Left lung (tissue), 10 donors: ENCODE results near the gene MALL. TPM values are rescaled to one million over a fixed set of nuclear protein-coding genes. Genes with fewer than 3 reads are reported as not detected.
"Not testable (repeated sequence)": the region's sequence is repeated elsewhere in the genome, so short reads cannot be mapped to it uniquely, and the experiment has no call there.

Experiments used
- ATAC-seq: fragments of 200-7000 bp; cut with Tn5 transposase; one replicate; pipeline ENCODE4 v1.9.1; 2020; ENCODE audit warnings: moderate library complexity
- DNase-seq, 4 donors: peaks; one replicate each; pipeline ENCODE4 v3.0.0-alpha.2; 2013 to 2020
- H3K27ac ChIP-seq, 2 donors: fragments of 200-600 bp; sonication (generic) in 1 of 2; one replicate each; pipeline versions ENCODE4 v1.5.0 to v1.8.0; 2020 to 2021
- H3K27me3 ChIP-seq, 2 donors: fragments of 200-600 bp; sonication (generic) in 1 of 2; one replicate each; pipeline versions ENCODE4 v1.5.0 to v1.8.0; 2020 to 2021
- H3K36me3 ChIP-seq, 2 donors: fragments of 200-600 bp; sonication (generic) in 1 of 2; one replicate each; pipeline versions ENCODE4 v1.5.0 to v1.8.0; 2020 to 2021
- H3K4me1 ChIP-seq, 2 donors: fragments of 200-600 bp; one replicate each; pipeline ENCODE4 v1.8.0; 2021
- H3K4me3 ChIP-seq, 2 donors: fragments of 200-600 bp; sonication (generic) in 1 of 2; one replicate each; pipeline versions ENCODE4 v1.5.0 to v1.8.0; 2020 to 2021; ENCODE audit warnings: mild to moderate bottlenecking in 1 of 2
- H3K9me3 ChIP-seq, 2 donors: fragments of 200-600 bp; sonication (generic) in 1 of 2; one replicate each; pipeline versions ENCODE4 v1.5.0 to v1.8.0; 2020 to 2021
- intact Hi-C, 2 donors: fragments of 100-400 bp; cut with DNase I; formaldehyde crosslinking; loops; one replicate each; pipeline versions ENCODE4 v1.11.2 to v1.14.2; 2022
- polyA plus RNA-seq, 6 donors: library from polyadenylated mRNA; unstranded; fragments of 120-200 nt; gene quantifications; one replicate each; pipeline ENCODE4 v1.2.1, GENCODE V29; 2013; ENCODE audit not compliant: insufficient read length in 6 of 6
- total RNA-seq, 2 donors: library from RNA; stranded (reverse); fragmentation: NEBNext Ultra II Directional; extraction: Animal tissue kit (Norgen Biotek cat#: 25700); gene quantifications; one replicate each; pipeline ENCODE4 v1.2.1, GENCODE V29; 2021
- TF ChIP-seq, protein P1 (sequence below), 2 donors: fragments of 200-600 bp; sonication (generic) in 1 of 2; IDR thresholded peaks; one replicate each; pipeline versions ENCODE4 v1.5.0 to v1.8.0; 2021; ENCODE audit warnings: antibody characterized with exemption in 2 of 2
- donor health status: DM: no; HTN: yes; CAD: no.
- donor health status: DM: no; HTN: no; CAD: no.

MALL gene
- total and polyA plus RNA-seq, 8 donors = 29.3 to 288 (median 48.4) TPM

DNA sequence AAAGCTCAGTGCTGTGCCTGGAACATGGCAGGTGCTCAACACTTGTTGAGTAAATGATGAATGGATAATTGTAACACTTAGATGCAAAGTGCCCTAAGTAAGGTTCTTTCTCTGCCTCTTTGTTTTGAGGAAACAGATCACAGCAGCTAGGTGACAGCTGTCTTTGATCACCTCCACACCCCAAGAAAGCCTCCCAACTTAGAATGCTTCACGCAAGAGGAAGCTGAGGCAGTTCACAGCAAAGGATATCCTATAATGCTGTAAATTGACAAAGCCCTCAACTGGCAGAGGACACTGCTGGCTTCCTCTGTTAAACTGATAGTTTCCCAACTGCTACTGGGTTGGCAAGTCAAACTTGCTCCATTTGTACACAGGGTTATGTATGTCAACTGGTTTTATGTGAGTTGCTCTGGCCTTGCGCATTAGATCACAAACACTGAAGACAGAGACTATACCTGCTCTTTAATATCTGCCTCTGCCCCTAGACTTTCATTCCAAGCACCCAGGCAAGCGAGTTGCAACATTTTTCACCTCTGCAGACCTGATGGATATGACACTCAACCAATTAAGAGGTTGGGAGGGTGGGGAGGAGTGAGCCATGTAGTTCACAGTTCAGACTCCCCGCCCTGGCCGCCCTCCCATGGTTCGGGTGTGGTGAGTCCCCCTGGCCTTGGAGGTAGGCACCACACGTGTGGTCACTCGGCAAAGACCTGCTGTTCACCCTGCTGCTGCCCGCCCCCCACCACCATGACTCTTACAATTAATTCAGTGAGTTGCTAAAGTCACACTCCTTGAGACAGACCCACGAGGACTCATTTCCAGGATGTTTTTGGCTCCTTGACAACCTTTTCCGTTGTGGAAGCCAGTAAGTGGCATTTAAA is 4.8 kb upstream of the MALL start:
- TF ChIP-seq, protein P1, sequence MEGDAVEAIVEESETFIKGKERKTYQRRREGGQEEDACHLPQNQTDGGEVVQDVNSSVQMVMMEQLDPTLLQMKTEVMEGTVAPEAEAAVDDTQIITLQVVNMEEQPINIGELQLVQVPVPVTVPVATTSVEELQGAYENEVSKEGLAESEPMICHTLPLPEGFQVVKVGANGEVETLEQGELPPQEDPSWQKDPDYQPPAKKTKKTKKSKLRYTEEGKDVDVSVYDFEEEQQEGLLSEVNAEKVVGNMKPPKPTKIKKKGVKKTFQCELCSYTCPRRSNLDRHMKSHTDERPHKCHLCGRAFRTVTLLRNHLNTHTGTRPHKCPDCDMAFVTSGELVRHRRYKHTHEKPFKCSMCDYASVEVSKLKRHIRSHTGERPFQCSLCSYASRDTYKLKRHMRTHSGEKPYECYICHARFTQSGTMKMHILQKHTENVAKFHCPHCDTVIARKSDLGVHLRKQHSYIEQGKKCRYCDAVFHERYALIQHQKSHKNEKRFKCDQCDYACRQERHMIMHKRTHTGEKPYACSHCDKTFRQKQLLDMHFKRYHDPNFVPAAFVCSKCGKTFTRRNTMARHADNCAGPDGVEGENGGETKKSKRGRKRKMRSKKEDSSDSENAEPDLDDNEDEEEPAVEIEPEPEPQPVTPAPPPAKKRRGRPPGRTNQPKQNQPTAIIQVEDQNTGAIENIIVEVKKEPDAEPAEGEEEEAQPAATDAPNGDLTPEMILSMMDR (IDR thresholded peaks at IDR 0.05) = no peak
- H3K36me3 ChIP-seq = no peaks in the 10 kb centered on the region
- no peaks in the 10 kb centered on the region for H3K9me3 ChIP-seq
- DNase-seq (no peak), ATAC-seq (peak; percentile 29)
- peaks cover 13 to 26% of the 10 kb centered on the region in 2 donors for H3K4me1 ChIP-seq
- H3K27ac ChIP-seq = peak overlapping the region in 1 of 2 donors; percentile 49
- peaks cover 0 to 18% of the 10 kb centered on the region in 2 donors for H3K27me3 ChIP-seq
- no peak overlapping the region for H3K4me3 ChIP-seq
- intact Hi-C loops = no loop called here

DNA sequence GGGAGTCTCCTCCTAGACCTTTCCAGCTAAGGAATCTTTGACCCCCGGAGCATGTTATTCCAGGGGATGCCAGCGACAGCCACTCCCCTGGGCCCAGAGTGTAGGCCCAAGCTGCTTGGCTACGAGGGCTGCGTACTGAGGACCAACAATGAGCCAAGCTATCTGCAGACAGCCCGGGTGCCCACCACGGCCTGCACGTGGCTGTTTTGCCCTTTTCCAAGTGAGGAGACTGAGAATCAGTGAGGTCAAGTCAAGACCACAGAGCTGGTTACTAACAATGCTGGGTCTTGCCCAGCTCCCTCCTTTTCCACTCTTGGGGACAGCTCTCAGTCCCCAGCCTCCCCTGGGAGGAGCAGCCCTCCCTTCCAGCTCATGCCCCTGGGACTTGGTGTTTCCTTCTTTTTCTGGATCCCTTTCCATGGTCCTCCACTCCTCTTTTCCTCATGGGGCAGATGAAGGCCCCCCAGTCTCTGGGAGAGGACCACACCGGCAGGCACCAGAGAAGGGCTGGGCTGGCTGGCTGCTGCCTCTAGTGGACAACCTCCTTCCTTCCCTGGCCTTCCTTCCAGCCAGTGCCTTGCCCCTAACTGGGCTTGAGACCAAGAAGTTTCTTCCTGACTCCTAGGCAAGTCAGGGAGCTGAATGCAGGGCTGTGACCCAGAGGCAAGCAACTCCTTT is 550 bp upstream of the MALL start:
- TF ChIP-seq, protein P1 (IDR thresholded peaks at IDR 0.05) = peak; percentile 46 to 48
- ATAC-seq (peak; percentile 68), DNase-seq (no peak)
- Histone ChIP-seq H3K9me3 (no peaks in the 10 kb centered on the region), H3K27me3 (peaks cover 0 to 32% of the 10 kb centered on the region in 2 donors), H3K4me3 (peak overlapping the region in 1 of 2 donors; percentile 42), H3K27ac (peak overlapping the region; percentile 49 to 67), H3K4me1 (peaks cover 13 to 24% of the 10 kb centered on the region in 2 donors), H3K36me3 (no peaks in the 10 kb centered on the region)
- intact Hi-C loops = no loop called here

DNA sequence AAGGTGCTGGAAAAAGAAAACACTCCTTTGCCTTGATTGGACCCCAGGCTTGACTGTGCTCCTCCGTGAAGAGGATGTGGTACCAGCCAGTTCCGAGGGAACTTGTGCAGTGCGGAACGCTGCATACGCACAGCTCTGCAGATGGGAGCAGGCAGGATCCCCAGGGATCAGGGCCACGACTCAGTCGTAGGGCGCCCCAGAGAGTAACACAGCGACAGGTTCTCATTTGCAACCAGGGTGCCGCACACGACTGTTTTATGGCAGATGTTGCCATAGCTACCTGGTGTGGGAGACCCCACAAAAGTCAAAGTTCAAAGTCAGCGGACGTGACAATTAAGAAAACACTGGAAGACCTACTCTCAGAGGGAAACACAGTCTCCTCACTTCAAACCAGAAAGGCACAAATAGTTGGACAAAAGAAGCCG is 779 bp downstream of the MALL start:
- intact Hi-C loops = no loop called here
- peaks cover 0 to 32% of the 10 kb centered on the region in 2 donors for H3K27me3 ChIP-seq
- ATAC-seq (peak; percentile 39), DNase-seq (no peak)
- H3K4me3 ChIP-seq = peak overlapping the region; percentile 27 to 42
- TF ChIP-seq, protein P1 (IDR thresholded peaks at IDR 0.05) = no peak
- no peaks in the 10 kb centered on the region for H3K9me3 ChIP-seq
- peak overlapping the region; percentile 49 to 67 for H3K27ac ChIP-seq
- no peaks in the 10 kb centered on the region for H3K36me3 ChIP-seq
- H3K4me1 ChIP-seq = peaks cover 13 to 17% of the 10 kb centered on the region in 2 donors

DNA sequence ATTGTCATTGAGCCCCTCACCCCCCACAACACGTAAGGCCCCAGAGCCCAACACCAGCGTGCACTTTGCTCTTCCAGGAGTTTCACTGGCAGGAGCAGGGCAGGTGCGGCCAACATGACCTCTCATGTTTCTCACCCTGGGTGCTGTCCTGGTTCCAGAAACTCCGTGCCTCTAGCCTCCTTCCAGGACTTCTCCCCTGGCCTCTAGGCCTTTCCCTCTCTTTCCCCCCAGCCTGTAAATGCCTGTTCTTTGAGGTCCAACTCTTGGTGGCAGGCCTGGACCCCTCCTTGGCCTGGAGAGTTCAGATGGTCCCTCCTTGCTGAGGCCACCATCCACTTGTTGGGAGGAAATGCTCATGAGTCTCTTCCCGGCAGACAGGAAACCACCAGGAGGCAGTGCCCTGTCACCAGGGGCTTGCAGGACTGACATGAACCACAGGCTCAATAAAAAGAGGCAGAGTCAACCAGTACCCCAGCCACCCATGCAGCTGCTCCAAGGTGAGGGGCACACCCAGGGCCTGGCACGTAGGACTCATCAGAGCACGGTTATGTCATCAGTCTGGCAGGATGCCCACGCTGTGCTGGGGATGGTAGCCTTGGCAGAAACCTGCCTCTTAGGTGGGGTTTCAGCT is 1.5 kb downstream of the MALL start:
- TF ChIP-seq, protein P1 (IDR thresholded peaks at IDR 0.05) = no peak
- Histone ChIP-seq H3K27me3 (peaks cover 0 to 32% of the 10 kb centered on the region in 2 donors), H3K4me3 (peak overlapping the region; percentile 27 to 42), H3K36me3 (no peaks in the 10 kb centered on the region), H3K9me3 (no peaks in the 10 kb centered on the region), H3K27ac (peak overlapping the region; percentile 49 to 67), H3K4me1 (peaks cover 13 to 17% of the 10 kb centered on the region in 2 donors)
- ATAC-seq = peak; percentile 48
- intact Hi-C loops = no loop called here
- peak in 2 of 4 donors; percentile 62 to 76 for DNase-seq

DNA sequence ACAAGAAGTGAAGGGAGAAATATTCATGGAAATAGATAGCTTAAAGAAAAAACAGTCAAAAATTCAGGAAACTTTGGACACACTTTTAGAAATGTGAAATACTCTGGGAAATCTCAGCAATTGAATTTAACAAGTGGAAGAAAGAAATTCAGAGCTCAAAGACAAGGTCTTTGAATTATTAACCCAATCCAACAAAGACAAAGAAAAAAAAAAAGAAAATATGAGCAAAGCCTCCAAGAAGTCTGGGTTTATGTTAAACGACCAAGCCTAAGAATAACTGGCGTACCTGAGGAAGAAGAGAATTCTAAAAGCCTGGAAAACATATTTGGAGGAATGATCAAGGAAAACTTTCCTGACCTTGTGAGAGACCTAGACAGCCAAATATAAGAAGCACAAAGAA is 7.3 kb downstream of the MALL start:
- H3K4me3 ChIP-seq = not testable (repeated sequence)

More for the DNA sequence above, 7.3 kb downstream of the MALL start:
- ATAC-seq, intact Hi-C loops, H3K4me1 ChIP-seq, H3K36me3 ChIP-seq, H3K27me3 ChIP-seq, H3K9me3 ChIP-seq, DNase-seq: not testable (repeated sequence)
- peak overlapping the region in 1 of 2 donors; percentile 76 for H3K27ac ChIP-seq
